NB4 (cell line): ENCODE data around the gene ATG101.

Experiments used
- POLR2A ChIP-seq: IDR thresholded peaks from 2 replicates; pipeline ENCODE4 v1.6.1; 2011; ENCODE audit warnings: mild to moderate bottlenecking; ENCODE audit not compliant: insufficient read length; ENCODE audit errors: extremely low read depth
- TF ChIP-seq, protein P1 (sequence below): IDR thresholded peaks from one replicate; pipeline ENCODE4 v1.5.1; 2012; ENCODE audit warnings: low read depth, low read length

DNA sequence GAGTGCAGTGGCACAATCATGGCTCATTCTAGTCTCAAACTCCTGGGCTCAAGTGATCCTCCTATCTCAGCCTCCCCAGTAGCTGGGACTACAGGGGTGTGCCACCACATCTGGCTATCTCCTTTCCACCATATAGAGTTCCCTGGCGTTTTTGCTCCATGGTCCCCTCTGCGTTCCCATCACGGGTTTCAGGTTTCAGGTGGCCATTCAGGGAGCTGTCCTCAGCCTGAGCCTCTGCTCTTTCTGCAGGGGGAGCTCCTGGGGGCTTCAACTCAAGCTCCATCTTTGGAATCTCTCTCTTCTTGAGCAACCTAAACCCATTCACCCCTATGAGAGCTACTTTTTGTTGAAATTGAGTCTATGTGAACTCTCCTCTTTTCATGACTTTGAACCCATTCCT, 21.3 kb downstream of the ATG101 start:
- TF ChIP-seq, protein P1, sequence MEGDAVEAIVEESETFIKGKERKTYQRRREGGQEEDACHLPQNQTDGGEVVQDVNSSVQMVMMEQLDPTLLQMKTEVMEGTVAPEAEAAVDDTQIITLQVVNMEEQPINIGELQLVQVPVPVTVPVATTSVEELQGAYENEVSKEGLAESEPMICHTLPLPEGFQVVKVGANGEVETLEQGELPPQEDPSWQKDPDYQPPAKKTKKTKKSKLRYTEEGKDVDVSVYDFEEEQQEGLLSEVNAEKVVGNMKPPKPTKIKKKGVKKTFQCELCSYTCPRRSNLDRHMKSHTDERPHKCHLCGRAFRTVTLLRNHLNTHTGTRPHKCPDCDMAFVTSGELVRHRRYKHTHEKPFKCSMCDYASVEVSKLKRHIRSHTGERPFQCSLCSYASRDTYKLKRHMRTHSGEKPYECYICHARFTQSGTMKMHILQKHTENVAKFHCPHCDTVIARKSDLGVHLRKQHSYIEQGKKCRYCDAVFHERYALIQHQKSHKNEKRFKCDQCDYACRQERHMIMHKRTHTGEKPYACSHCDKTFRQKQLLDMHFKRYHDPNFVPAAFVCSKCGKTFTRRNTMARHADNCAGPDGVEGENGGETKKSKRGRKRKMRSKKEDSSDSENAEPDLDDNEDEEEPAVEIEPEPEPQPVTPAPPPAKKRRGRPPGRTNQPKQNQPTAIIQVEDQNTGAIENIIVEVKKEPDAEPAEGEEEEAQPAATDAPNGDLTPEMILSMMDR, result no peak
- no peak for TF ChIP-seq POLR2A
